Heart left ventricle (tissue), 16 donors: Measurements from ENCODE around the gene FANCG. TPM values are rescaled to one million over a fixed set of nuclear protein-coding genes. Genes with fewer than 3 reads are reported as not detected.
A peak's percentile ranks its signal among the peaks of the same experiment; 100 is the strongest.

ENCODE experiments used
- ATAC-seq, 4 donors: fragments of 200-7000 bp; cut with Tn5 transposase; one replicate each; pipeline ENCODE4 v1.9.1; 2020 to 2022; ENCODE audit warnings: moderate library complexity in 4 of 4, mild to moderate bottlenecking in 3 of 4, moderate number of reproducible peaks in 1 of 4
- DNase-seq, 5 donors: peaks; one replicate each; pipeline ENCODE4 v3.0.0-alpha.2; 2020
- H3K27ac ChIP-seq, 12 donors: fragments of 200-600 bp; sonication (generic) in 4 of 12; one replicate each; pipeline versions ENCODE4 v1.5.0 to v1.8.0; 2016 to 2022; ENCODE audit warnings: mild to moderate bottlenecking in 2 of 12
- H3K27me3 ChIP-seq, 9 donors: fragments of 200-600 bp; sonication (generic) in 2 of 9; one replicate each; pipeline versions ENCODE4 v1.5.1 to v1.8.0; 2016 to 2022; ENCODE audit warnings: mild to moderate bottlenecking in 3 of 9
- H3K36me3 ChIP-seq, 9 donors: fragments of 200-600 bp; sonication (generic) in 2 of 9; one replicate each; pipeline versions ENCODE4 v1.5.0 to v1.8.0; 2018 to 2022; ENCODE audit warnings: mild to moderate bottlenecking in 2 of 9
- H3K4me1 ChIP-seq, 12 donors: fragments of 200-600 bp; sonication (generic) in 4 of 12; one replicate each; pipeline versions ENCODE4 v1.5.0 to v1.8.0; 2016 to 2022; ENCODE audit warnings: mild to moderate bottlenecking in 3 of 12
- H3K4me3 ChIP-seq, 12 donors: fragments of 200-600 bp; sonication (generic) in 4 of 12; one replicate each; pipeline versions ENCODE4 v1.5.0 to v1.8.0; 2017 to 2022; ENCODE audit warnings: mild to moderate bottlenecking in 9 of 12, moderate library complexity in 4 of 12
- H3K9me3 ChIP-seq, 12 donors: fragments of 200-600 bp; sonication (generic) in 4 of 12; one replicate each; pipeline versions ENCODE4 v1.5.0 to v1.8.0; 2016 to 2022; ENCODE audit warnings: mild to moderate bottlenecking in 1 of 12
- POLR2A ChIP-seq, 2 donors: fragments of 450-650 bp; IDR thresholded peaks; one replicate each; pipeline ENCODE4 v1.6.1; 2017; ENCODE audit warnings: antibody characterized with exemption in 2 of 2, mild to moderate bottlenecking in 2 of 2, moderate library complexity in 2 of 2
- WGBS, 4 donors: extraction: QIAGEN DNeasy Blood & Tissue Kit in 2 of 4; methylation state at CpG; one replicate each; pipeline versions ENCODE4 v1.1.5 to v1.1.7; 2013 to 2018; 5-methylcytosine and 5-hydroxymethylcytosine counted together
- intact Hi-C, 10 donors: fragments of 100-400 bp; cut with DNase I; formaldehyde crosslinking; loops; one replicate each; pipeline versions ENCODE4 v1.11.1 to v1.14.2; 2022
- polyA plus RNA-seq, 2 donors: library from polyadenylated mRNA; stranded (reverse); fragments of 200-250 nt; gene quantifications; one replicate each; pipeline ENCODE4 v1.2.3, GENCODE V29; 2013
- total RNA-seq, 9 donors: library from RNA; depleted of rRNA in 2 of 9; stranded (reverse); fragments of >200 nt in 2 of 9; fragmentation: NEBNext Ultra II Directional in 3 of 9; extraction: Animal tissue kit (Norgen Biotek cat#: 25700) in 3 of 9; gene quantifications; one replicate each; pipeline versions ENCODE4 v1.1.0 to v1.2.4, GENCODE V29; 2016 to 2023
- TF ChIP-seq, protein P1 (sequence below), 12 donors: fragments of 200-600 bp; sonication (generic) in 4 of 12; IDR thresholded peaks; one replicate each; pipeline versions ENCODE4 v1.5.0 to v1.8.0; 2018 to 2022; ENCODE audit warnings: antibody characterized with exemption in 12 of 12, mild to moderate bottlenecking in 5 of 12
- donor health status: ischemic (EF 13 %, LVEDD 7.1; RV severe dilation, severe dysfunction).
- donor health status: healthy with polysubstance abuse.
- donor health status: DM: no; HTN: yes; CAD: no.
- donor health status: DM: no; HTN: no; CAD: no.
- donor health status: ischemic (EF 25% LVEDD 6.9; RV normal size, moderate dysfunction).
- donor health status: ischemic (EF 25% LVEDD 5.7; RV mildly dilated, moderate dysfunction).
- donor health status: healthy.
- donor health status: DM: yes; HTN: yes; CAD: no.
- donor health status: ischemic (EF 35%, LVEDD 5.7; RV mildly dilated, moderate dysfunction).
- donor health status: nonischemic (EF 11% LVEDD 7.7; RV severe dilation, severe dysfunction).
- donor health status: DM: yes; HTN: yes; CAD: no.
- donor health status: PGD.
- donor health status: ischemic (EF 29% LVEDD 5.4; RV normal size, mild dysfunction).
- donor health status: nonischemic (EF 23%, LVEDD 6.1; RV moderate dilation, normal function).

The FANCG gene
- total and polyA plus RNA-seq, 11 donors = 0.71 to 11.8 (median 2.9) TPM

DNA sequence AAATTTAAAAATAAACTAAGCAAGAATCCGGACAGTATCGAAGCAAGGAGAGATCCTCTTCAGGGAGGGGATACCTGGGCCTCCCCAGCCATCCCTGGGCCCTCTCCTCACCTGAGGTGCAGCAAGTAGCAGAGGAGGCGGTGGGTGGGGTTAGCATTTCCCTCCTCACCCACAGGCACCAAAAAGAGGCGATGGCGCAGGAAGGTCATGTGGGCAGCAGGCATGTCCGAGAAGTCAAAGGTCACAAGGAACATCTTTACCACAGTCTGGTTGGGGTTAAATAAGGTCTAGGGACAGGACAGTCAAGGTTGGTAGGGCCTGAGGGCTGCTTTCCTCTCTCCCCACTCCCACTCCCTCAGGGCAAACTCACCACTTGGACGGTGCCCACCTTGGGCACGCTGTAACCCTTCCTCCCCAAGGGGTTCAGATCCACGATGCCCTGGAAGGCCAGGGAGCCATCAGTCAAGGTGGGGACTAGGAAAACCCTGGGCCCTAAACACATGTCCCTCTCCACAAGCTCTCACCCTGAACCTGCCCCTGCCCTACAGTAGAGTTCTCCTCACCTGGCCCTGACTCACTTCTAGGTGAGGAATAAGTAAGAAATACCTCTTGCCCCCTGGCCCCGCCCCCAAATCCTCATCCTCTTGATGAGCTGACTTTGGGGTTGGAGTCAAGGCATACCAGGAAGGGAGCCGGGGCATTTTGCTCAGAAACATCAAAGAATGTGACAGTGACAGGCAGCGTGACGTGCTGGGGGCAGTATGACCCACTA is 26.0 kb upstream of the FANCG start:
- 92 to 95% (median 93%) methylated on average over 13 of the region's 13 CpGs for WGBS, 4 donors
- ATAC-seq (no peak), DNase-seq (no peak)
- H3K27me3 ChIP-seq = no peaks in the 10 kb centered on the region
- TF ChIP-seq, protein P1, sequence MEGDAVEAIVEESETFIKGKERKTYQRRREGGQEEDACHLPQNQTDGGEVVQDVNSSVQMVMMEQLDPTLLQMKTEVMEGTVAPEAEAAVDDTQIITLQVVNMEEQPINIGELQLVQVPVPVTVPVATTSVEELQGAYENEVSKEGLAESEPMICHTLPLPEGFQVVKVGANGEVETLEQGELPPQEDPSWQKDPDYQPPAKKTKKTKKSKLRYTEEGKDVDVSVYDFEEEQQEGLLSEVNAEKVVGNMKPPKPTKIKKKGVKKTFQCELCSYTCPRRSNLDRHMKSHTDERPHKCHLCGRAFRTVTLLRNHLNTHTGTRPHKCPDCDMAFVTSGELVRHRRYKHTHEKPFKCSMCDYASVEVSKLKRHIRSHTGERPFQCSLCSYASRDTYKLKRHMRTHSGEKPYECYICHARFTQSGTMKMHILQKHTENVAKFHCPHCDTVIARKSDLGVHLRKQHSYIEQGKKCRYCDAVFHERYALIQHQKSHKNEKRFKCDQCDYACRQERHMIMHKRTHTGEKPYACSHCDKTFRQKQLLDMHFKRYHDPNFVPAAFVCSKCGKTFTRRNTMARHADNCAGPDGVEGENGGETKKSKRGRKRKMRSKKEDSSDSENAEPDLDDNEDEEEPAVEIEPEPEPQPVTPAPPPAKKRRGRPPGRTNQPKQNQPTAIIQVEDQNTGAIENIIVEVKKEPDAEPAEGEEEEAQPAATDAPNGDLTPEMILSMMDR (IDR thresholded peaks at IDR 0.05) = no peak
- TF ChIP-seq POLR2A (IDR thresholded peaks at IDR 0.05) = no peak
- H3K9me3 ChIP-seq = no peaks in the 10 kb centered on the region
- no peak overlapping the region for H3K27ac ChIP-seq
- peaks cover 0 to 57% (median 53%) of the 10 kb centered on the region in 9 donors for H3K36me3 ChIP-seq
- no peak overlapping the region for H3K4me3 ChIP-seq
- peaks cover 0 to 38% (median 31%) of the 10 kb centered on the region in 12 donors for H3K4me1 ChIP-seq
- intact Hi-C loops = no loop called here

DNA sequence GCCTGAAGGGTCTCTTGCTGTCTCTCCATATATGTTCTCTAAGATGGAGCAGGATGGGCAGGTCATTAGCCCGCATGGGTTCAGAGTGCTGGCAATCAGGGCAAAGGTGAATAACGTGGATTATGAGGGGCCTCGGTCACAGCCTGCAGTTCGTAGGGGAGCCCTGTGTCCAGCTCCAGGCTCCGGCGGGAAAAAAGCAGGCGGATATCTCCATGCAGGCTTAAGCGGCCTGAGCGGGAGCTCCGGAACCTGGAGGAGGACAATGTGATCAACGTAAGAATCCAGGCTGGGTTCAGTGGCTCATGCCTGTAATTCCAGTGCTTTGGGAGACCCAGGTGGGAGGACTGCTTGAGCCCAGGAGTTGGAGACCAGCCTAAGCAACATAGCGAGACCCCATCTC is 25.4 kb upstream of the FANCG start:
- ATAC-seq (no peak), DNase-seq (no peak)
- Histone ChIP-seq H3K27me3 (no peaks in the 10 kb centered on the region), H3K9me3 (no peaks in the 10 kb centered on the region), H3K27ac (no peak overlapping the region), H3K4me1 (peaks cover 0 to 32% (median 24%) of the 10 kb centered on the region in 12 donors), H3K4me3 (no peak overlapping the region), H3K36me3 (peaks cover 0 to 63% (median 59%) of the 10 kb centered on the region in 9 donors)
- no peak for TF ChIP-seq POLR2A (IDR thresholded peaks at IDR 0.05)
- TF ChIP-seq, protein P1 (IDR thresholded peaks at IDR 0.05) = no peak
- intact Hi-C loops = no loop called here
- WGBS, 4 donors = 87 to 93% (median 92%) methylated on average over 12 of the region's 12 CpGs

DNA sequence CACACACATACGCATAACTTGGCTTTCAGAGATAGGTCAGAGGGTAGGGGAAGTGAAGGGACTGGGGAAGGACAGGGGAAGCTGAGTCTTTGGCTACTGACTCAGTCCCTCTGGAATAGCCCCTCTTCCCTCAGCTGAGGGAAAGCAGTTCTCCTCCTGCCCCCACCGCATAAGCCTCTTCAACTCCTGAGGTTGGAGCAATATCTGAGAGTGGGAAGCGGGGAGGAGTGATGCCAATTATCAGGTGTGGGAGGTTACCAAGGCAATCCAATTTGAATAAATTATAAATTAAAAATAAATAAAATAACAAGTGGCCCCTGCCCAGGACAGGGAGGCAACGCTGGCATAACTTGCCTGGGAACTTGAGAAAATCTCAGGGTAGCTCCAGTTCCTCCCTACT is 24.8 kb upstream of the FANCG start:
- Histone ChIP-seq H3K9me3 (no peaks in the 10 kb centered on the region), H3K4me1 (peaks cover 0 to 26% (median 21%) of the 10 kb centered on the region in 12 donors), H3K36me3 (peaks cover 0 to 68% (median 65%) of the 10 kb centered on the region in 9 donors), H3K4me3 (no peak overlapping the region), H3K27me3 (no peaks in the 10 kb centered on the region), H3K27ac (no peak overlapping the region)
- intact Hi-C loops = loop anchor here in 1 of 10 donors (5.0 kb wide), 2 partner anchors 117 to 437 kb away; partner anchors contain the start of gene DNAJB5
- DNase-seq = no peak
- TF ChIP-seq, protein P1 (IDR thresholded peaks at IDR 0.05) = no peak
- TF ChIP-seq POLR2A (IDR thresholded peaks at IDR 0.05) = no peak
- no peak for ATAC-seq
- WGBS, 4 donors = 87 to 95% (median 92%) methylated on average over 4 of the region's 4 CpGs

DNA sequence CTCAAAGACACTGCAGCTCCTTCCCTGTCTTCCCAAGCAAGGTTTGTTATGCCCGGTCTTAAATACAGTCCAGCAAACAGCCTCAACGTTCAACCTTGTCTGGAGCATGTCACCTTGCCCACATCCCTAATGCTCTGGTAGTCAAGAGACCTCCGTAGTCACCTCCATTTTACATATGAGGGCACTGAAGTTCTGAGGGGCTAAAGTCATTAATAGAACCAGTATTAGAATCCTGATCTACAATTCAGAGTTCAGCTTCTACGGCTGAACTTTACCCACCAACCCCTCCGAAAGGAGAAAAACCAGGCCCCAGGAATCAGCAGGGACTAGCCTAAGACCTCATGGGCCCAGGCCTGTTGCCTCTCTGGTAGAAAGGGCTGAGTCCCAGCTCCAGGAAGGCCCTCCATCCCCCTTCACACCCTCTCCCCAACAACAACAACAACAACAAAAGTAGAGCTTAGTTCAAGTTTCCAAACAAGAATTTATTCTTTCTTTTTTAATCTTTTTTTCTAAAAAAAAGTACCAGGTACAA is 24.0 kb upstream of the FANCG start:
- no peaks in the 10 kb centered on the region for H3K27me3 ChIP-seq
- H3K9me3 ChIP-seq = no peaks in the 10 kb centered on the region
- intact Hi-C loops = loop anchor here in 2 of 10 donors (2.0 to 5.0 kb wide), 3 partner anchors 31 to 436 kb away; partner anchors contain the start of genes DNAJB5 (in 1 of the 2) and VCP (in 1 of the 2)
- TF ChIP-seq, protein P1 (IDR thresholded peaks at IDR 0.05) = no peak
- TF ChIP-seq POLR2A (IDR thresholded peaks at IDR 0.05) = no peak
- H3K27ac ChIP-seq = peak overlapping the region; percentile 71 to 94 (median 88)
- peaks cover 0 to 25% (median 20%) of the 10 kb centered on the region in 12 donors for H3K4me1 ChIP-seq
- WGBS, 4 donors = 26 to 36% (median 31%) methylated on average over 5 of the region's 5 CpGs
- H3K4me3 ChIP-seq = peak overlapping the region in 11 of 12 donors; percentile 61 to 85 (median 76)
- peaks cover 0 to 73% (median 68%) of the 10 kb centered on the region in 9 donors for H3K36me3 ChIP-seq
- DNase-seq (no peak), ATAC-seq (no peak)
